Right hindlimb (tissue), 1 donor: Measurements from ENCODE around the gene CD52.
"Not testable (repeated sequence)": the region's sequence is repeated elsewhere in the genome, so short reads cannot be mapped to it uniquely, and the experiment has no call there.

Experiments
- DNase-seq: peaks from one replicate; pipeline ENCODE4 v3.0.0-alpha.2; 2018

The CD52 gene

DNA sequence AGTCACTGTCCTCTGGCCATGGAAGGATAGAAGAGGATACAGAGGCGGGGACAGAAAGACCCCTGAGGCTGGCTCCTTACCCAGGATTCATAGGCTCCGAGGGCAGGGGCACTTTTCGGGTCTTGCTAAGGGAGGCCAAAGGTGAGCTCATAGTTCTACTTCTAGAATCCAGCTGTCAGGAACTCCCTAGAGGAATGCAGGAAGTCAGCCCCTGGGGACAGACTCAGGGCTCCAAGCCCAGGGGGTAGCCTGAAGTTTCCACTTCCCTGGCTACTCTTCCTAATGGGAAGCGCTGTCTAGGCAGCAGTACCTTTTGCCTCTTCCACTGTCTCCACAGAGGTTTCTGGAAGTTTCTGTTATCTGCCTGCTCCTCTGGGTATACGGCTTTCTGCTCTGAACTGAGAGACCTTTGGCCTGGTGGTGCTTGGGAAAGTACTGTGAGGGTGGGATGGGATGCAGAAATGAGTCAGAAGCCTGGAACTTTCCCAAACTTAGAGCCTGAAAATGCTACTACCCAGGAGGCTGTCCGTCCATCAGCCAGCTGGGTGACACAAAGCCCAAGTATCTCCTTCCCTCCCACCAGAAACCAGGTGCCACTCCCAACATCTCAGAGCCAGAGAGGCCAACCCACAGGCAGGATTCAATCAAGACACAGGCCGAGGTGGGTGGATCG is 14.9 kb upstream of the CD52 start:
- DNase-seq, result no peak

DNA sequence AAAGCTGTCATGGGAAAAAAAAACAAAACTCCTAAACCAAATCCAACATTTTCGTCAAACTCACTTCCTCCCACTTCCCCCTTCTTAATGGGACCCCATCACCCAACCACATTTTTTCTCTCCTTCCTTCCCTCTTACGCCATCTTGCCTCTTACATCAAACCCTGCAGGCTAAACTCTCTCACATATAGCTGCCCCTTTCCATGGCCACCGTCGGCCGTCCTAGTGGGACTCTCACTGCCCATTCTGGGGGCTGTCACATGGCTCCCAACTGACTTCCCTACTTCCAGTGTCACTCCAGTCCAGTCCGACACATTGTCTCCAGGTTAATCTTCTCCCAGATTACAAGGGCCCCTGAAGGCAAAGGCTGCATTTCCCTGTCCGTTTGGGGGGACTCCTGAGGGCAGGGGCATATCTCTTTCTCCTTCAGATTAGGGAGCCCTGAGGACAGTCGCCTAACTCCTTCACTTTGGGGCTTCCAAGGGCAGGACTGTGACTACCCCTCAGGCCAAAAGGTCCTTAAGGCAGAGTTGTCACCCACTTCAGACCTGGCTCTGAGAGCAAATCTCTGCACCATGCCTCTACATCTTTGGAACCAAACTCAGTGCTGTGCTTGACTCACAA is 12.0 kb upstream of the CD52 start:
- no peak for DNase-seq

DNA sequence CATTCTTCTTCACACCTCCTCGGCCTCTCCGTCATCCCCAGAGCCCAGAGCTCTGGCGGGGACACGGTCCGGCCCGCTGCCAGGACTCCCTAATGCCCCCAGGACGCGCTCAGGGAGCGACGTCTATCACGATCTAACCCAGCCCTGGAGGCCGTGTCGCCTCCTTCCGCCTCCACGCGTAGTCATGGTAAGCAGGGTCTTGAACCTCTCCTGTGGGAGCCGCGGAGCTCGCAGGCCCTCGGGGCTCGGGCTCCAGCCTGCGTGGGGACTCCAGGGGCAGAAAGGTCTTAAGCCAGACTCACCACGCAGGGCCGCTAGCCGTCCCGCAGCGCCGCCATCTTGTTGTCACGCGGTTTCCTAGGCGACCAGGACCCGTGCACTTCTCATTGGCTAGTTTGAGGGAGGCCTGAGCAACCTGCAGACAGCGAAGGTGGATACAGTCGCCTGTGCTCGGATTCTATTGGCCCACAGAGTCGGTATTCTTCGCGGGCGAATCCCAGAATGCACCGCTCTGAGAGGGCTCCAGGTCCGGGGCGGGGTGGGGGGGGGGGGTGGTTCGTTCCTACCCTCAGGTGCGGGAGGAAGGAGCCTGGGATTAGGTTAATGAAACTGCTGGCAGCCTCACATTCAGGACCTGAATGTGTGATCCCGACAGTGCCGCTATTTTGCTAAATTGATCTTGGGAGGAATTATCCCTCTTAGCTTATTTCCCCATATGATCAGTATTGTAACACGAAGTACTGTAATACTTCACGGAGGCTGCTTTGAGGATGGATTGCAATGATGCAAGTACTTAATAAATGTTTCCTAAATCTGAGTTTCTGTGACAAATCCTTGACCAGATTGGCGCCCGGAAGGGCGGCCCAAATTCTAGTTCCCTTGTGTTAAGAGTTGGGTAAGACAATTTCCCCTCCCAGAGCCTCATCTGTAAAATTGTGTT is 11.2 kb upstream of the CD52 start, which contains the start of gene UBXN11:
Gene UBXN11, minus strand, starts transcription at position 347 of the 940 bp plus-strand sequence. CDS start 3,753 bp downstream, outside the sequence.
- DNase-seq, result peak; percentile 92

- no peak for DNase-seq
Measured at GRCh38 chr1:26307363-26307781, 10.4 kb upstream of the CD52 start.

- not testable (repeated sequence) for DNase-seq
Measured at GRCh38 chr1:26307966-26308899, 9.5 kb upstream of the CD52 start.

DNA sequence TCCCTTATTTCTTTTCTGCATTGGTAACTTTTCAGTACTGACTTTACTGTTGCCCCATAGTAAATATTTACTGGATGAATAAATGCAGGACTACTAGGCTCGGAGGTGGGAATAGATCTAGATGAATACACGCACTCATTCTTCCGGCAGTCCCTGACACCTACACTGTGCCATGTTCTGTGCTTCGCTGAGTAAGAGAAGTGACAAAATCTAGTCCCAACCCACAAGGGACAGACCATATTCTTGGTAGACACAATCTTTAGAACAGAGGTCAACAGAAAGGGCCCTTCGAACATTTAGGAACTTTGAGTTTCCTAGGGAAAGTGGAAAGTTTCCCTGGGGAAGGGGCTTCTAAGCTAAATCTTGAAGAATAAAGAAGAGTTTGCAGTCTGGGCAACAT is 3.3 kb upstream of the CD52 start:
- no peak for DNase-seq

GRCh38 chr1:26315874-26316850 is 1.6 kb upstream of the CD52 start:
- DNase-seq, result no peak

DNA sequence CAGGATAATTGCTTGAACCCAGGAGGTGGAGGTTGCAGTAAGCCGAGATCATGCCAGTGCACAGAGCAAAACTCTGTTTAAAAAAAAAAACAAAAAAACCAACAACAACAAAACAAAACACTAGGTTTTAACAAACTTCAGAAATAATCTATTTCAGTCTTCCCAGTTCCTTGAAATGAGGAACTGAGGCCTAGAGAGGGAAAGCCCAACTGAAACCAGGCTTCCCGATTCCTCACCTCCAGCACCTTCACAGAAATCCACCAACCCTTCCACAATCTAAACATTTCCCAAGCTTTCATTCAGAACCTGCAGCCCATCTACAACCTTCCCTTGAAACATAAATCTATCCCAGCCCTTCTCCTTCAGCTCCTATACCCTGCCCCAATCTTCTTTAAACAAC is 612 bp upstream of the CD52 start:
- no peak for DNase-seq

DNA sequence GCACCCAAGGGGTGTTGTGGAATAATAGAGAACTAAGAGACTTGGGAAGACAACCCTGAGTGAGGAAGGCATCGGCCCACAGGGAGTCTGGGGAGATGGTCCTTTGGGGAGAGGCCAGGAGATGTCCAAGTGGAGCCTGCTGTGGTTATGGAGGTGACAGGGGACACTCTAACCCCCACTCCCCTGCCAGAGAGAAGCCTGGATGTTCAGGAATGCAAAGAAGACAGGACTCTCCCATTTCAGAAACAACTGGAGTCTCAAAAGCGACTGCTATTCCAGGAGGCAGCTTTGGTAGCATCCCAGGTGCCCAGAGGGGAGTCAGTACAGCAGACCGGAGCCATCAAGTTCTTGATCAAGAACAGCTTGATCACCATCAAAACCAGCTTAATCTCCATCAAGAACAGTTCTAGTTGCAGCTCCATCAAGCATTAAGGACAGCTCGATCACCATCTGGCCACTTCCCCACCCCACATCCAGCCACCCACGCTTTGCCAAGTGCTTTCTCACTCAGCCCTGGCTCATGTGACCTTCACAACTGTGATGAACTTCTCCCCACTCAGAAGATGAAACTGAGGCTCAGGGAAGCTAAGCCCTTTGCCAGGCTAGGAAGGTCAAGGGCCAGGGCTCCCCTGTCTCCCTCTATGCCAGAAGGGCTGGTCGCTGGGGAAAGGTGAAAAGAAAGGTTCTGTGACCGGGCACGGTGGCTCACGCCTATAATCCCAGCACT is 743 bp downstream of the CD52 start:
- DNase-seq, result no peak

DNA sequence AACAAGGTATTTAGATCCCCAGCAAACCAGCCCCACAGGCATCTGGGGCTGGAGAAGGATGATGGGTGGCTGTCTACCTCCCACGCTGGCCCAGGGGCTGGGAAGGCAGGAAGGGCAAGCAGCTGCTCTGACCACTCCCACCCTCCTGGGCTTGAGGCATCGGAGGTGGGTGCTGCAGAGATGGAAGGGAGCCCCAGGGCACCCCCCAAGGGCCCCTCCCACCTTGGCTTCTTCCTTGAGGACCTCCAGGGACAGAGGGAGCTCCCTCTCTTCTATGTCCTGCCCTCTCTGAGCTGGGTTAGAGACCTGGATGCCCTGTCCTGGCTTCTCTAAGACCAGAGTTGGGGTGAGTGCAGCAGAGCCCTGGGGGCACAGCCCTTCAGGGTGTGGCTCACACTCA is 3.1 kb downstream of the CD52 start:
- no peak for DNase-seq

- peak; percentile 91 for DNase-seq
Measured at GRCh38 chr1:26321315-26322041, 3.7 kb downstream of the CD52 start.

DNA sequence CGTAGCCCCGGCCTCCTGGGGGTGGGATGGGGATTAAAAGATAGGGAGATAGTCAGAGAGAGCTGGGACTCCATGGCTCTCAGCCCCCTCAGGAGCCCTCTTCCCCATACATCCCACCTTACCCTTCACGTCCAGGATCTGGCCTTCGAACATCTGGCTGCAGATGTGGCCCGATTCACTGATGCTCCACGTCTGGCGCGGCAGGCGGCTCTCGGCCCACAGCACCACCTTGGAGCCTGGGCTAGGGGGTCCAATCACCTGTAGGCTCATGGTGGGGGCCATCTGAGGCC is 4.2 kb downstream of the CD52 start:
- no peak for DNase-seq

DNA sequence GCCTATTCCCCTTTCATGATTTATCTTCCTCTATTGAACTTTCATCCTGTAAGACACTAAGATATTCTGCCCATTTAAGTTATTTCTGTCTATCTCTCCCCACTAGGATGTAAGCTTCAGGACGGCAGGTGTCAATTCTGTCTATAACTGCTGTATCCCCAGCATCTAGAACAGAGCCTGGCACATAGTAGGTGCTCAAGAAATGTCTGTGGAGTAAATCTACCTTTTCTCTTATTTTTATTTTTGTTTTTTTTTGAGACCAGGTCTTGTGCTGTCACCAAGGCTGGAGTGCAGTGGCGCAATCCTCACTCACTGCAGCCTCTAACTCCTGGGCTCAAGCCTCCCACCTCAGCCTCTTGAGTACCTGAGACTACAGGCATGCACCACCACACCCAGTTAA is 5.6 kb downstream of the CD52 start:
- DNase-seq, result no peak

- no peak for DNase-seq
Measured at GRCh38 chr1:26324550-26324949, 6.8 kb downstream of the CD52 start.

DNA sequence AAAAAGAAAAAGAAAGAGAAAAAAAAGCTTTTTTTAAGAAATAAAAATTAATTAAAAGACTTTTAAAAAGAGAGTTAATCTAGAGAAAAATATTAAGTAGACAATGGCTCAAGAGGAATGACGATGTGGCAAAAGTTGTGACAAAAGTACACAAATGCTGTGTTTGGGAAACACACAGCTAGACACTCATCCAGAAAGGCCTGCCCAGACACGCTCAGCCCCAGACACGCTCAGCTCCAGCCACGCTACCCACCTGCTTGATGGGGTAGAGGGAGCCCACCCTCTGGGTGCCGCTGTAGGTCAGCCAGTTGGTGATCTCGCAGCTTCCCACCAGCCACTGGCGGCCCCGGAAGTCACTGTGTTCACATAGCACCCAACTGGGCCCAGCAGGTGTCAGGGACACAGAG is 10.2 kb downstream of the CD52 start:
- DNase-seq, result no peak

GRCh38 chr1:26328597-26328996 is 10.8 kb downstream of the CD52 start:
- no peak for DNase-seq

GRCh38 chr1:26329380-26329779 is 11.6 kb downstream of the CD52 start:
- DNase-seq, result not testable (repeated sequence)

DNA sequence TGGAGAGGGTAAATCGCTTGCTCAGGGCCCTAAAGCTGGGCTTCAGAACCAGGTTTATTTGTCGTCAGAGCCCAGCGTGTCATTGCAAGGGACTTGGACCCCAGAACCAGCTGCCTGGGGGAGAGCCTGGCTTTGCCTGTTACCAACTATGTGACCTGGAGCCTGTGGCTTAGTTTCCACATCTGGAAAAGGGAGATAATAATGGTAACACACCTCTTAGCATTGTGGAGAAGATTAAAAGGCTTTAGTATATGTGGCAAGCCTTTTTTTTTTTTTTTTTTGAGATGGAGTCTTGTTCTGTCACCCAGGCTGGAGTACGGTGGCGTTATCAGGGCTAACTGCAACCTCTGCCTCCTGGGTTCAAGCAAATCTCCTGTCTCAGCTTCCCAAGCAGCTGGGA is 12.5 kb downstream of the CD52 start:
- DNase-seq, result no peak

- DNase-seq, result not testable (repeated sequence)
Measured at GRCh38 chr1:26333312-26333711, 15.6 kb downstream of the CD52 start.
